ENCODE data around the gene LYSET. TPM values are rescaled to one million over a fixed set of nuclear protein-coding genes. Genes with fewer than 3 reads are reported as not detected.
"Not testable (repeated sequence)": the region's sequence is repeated elsewhere in the genome, so short reads cannot be mapped to it uniquely, and the experiment has no call there.

LYSET gene
- total and polyA plus RNA-seq, 4 donors: 11.6 to 32.8 (median 24.5) TPM

DNA sequence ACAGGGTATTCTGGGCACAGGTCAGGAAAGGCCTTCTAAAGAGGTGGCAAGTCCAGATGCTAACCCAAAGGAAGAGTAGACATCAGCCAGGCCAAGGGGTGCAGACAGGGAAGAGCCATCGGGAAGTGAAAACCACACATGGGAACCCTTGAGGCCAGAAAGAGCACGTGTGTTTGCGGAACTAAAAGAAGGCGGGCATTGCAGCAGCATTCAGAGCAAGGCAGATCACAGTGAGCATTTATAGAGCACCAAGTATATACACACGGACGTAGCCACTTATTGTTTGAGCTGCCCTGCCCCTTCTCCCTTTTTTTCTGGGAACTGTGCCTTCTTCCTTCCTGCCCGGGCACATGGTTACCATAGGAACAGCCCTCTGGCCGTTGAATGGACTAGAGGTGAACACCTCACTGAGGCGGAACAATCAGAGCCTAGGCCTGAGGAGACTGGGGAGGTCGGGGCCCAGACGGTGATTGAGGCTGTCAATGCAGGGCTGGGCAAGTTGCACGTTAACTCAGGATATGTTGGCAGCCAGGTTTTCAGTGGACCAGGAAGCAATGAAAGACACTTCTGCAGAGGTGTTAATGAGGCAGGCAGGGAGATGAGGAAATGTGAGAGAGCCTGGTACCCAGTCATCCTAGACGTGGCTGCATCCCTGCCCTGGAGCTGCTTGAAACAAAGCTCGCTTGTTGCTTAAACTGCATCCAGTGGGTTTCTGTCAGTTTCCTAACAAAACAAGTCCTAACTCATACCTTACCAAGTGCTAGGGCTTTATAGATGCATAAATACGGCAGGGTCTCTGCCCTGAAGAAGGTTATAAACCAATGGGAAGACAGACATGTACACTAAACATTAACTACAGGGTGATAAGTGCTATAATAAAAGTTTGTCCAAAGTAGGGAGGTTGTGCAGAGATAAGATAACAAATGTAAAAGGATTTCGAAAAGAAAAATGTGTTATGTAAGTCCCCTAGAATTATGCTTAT is 34.6 kb upstream of the LYSET start:
- Histone ChIP-seq H3K9me3 (ENCODE audit: control insufficient read depth, insufficient read depth, low read length) (no peaks in the 10 kb centered on the region), H3K36me3 (ENCODE audit: control insufficient read depth, insufficient read depth, low read length) (no peaks in the 10 kb centered on the region), H3K27ac (ENCODE audit: low read depth, low read length) (no peak overlapping the region), H3K4me1 (ENCODE audit: control insufficient read depth, insufficient read depth, low read length) (peaks cover 4% of the 10 kb centered on the region), H3K27me3 (ENCODE audit: control insufficient read depth, insufficient read depth, low read length) (no peaks in the 10 kb centered on the region), H3K4me3 (ENCODE audit: low read depth, low read length) (no peak overlapping the region)
- DNase-seq (ENCODE audit: low read depth in 4 of 6, low spot score in 6 of 6): no peak
- 37% methylated on average over 14 of the region's 16 CpGs for WGBS (ENCODE audit: insufficient coverage)

DNA sequence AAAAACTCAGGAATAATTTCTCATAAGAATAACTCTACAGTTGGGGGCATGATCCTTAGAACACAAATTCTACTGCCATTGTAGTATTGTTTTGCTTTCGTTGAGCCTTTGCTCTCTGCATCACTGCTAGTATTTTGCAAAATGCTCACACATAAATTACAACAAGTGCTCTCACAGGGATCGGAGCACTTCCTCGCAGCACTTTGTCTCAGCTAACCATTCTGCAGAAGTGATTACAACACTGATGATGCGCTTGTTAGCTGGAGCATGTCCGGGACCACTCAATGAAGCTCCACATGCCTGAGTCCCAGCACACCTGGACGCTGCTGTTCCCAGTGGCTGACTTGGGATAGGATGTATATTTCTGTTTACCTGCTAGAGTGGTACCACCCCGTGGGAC is 32.0 kb upstream of the LYSET start:
- H3K27me3 ChIP-seq (ENCODE audit: control insufficient read depth, insufficient read depth, low read length): no peaks in the 10 kb centered on the region
- WGBS (ENCODE audit: insufficient coverage): 63% methylated on average over 4 of the region's 7 CpGs
- peaks cover 4% of the 10 kb centered on the region for H3K4me1 ChIP-seq (ENCODE audit: control insufficient read depth, insufficient read depth, low read length)
- no peak overlapping the region for H3K27ac ChIP-seq (ENCODE audit: low read depth, low read length)
- H3K9me3 ChIP-seq (ENCODE audit: control insufficient read depth, insufficient read depth, low read length): no peaks in the 10 kb centered on the region
- no peaks in the 10 kb centered on the region for H3K36me3 ChIP-seq (ENCODE audit: control insufficient read depth, insufficient read depth, low read length)
- DNase-seq (ENCODE audit: low read depth in 4 of 6, low spot score in 6 of 6): peak in 1 of 6 donors; percentile 65
- H3K4me3 ChIP-seq (ENCODE audit: low read depth, low read length): no peak overlapping the region

DNA sequence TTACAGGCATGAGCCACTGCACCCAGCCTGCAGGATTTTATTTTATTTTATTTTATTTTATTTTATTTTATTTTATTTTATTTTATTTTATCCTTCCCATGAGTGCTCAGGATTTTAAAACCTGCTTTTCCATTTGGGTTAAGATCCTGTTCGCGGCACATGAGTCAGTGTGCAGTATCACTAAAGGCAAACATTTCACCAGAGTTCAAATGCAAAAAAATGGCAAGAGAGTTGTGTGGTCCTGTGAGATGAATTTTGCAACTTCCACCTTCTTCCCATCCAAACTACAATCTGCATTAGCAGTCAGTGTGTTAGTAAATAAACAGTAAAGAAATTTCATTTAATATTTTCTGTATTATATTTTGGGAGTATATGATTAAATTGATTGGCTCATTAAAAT is 29.4 kb upstream of the LYSET start:
- peaks cover under 1% of the 10 kb centered on the region for H3K4me1 ChIP-seq (ENCODE audit: control insufficient read depth, insufficient read depth, low read length)
- DNase-seq (ENCODE audit: low read depth in 4 of 6, low spot score in 6 of 6): no peak
- no peaks in the 10 kb centered on the region for H3K9me3 ChIP-seq (ENCODE audit: control insufficient read depth, insufficient read depth, low read length)
- no CpG with 5 or more reads among the region's 2 CpGs for WGBS (ENCODE audit: insufficient coverage)
- H3K27ac ChIP-seq (ENCODE audit: low read depth, low read length): no peak overlapping the region
- no peaks in the 10 kb centered on the region for H3K27me3 ChIP-seq (ENCODE audit: control insufficient read depth, insufficient read depth, low read length)
- H3K4me3 ChIP-seq (ENCODE audit: low read depth, low read length): no peak overlapping the region
- H3K36me3 ChIP-seq (ENCODE audit: control insufficient read depth, insufficient read depth, low read length): no peaks in the 10 kb centered on the region

DNA sequence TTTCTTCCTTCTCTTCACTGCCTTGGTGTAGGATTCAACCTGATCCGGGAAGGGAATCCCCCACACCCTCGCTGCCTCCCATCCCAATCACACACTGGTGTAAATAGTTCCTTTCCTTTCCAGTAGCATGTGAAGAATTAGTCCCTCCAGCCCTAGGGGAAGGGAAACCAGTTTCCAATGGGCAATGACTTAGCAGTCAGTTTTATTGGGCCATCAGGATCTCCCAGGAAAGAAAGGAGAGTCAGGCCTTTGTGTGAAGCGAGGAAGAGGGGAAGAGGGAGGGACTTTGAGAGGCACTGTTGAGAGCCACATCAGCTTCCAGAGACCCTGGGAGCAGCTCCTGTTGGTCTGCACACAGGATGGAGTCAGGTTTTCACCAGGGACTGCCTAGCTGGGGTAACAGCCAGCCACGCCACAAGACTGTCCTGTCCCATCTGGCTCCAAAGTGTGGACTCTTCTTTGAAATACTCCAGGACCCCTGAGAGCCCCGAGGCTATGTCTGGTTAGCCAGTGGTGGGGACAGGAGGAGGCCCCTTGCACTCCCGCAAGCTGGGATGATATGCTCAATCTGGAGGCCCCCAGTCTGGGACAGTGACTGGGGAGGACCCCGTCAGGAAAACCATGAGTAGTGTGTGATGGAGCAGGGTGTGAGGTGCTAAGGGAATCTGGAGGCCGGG is 28.3 kb upstream of the LYSET start:
- H3K36me3 ChIP-seq (ENCODE audit: control insufficient read depth, insufficient read depth, low read length): no peaks in the 10 kb centered on the region
- 74% methylated on average over 6 of the region's 8 CpGs for WGBS (ENCODE audit: insufficient coverage)
- H3K27me3 ChIP-seq (ENCODE audit: control insufficient read depth, insufficient read depth, low read length): no peaks in the 10 kb centered on the region
- DNase-seq (ENCODE audit: low read depth in 4 of 6, low spot score in 6 of 6): no peak
- H3K4me1 ChIP-seq (ENCODE audit: control insufficient read depth, insufficient read depth, low read length): no peaks in the 10 kb centered on the region
- no peak overlapping the region for H3K27ac ChIP-seq (ENCODE audit: low read depth, low read length)
- no peaks in the 10 kb centered on the region for H3K9me3 ChIP-seq (ENCODE audit: control insufficient read depth, insufficient read depth, low read length)
- no peak overlapping the region for H3K4me3 ChIP-seq (ENCODE audit: low read depth, low read length)

DNA sequence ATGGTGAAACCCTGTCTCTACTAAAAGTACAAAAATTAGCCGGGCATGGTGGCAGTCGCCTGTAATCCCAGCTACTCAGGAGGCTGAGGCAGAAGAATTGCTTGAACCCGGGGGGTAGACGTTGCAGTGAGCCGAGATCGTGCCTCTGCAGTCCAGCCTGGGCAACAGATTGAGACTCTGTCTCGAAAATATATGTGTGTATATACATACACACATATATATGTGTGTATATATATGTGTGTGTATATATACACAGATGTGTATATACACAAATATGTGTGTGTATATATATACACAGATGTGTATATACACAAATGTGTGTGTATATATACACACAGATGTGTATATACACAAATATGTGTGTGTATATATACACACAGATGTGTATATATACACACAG is 26.8 kb upstream of the LYSET start:
- 100% methylated on average over 2 of the region's 7 CpGs for WGBS (ENCODE audit: insufficient coverage)
- not testable (repeated sequence) for DNase-seq (ENCODE audit: low read depth in 4 of 6, low spot score in 6 of 6); H3K27me3 ChIP-seq (ENCODE audit: control insufficient read depth, insufficient read depth, low read length); H3K4me1 ChIP-seq (ENCODE audit: control insufficient read depth, insufficient read depth, low read length); H3K4me3 ChIP-seq (ENCODE audit: low read depth, low read length); H3K27ac ChIP-seq (ENCODE audit: low read depth, low read length); H3K36me3 ChIP-seq (ENCODE audit: control insufficient read depth, insufficient read depth, low read length); H3K9me3 ChIP-seq (ENCODE audit: control insufficient read depth, insufficient read depth, low read length)

GRCh38 chr14:93159625-93160352 is 25.3 kb upstream of the LYSET start:
- not testable (repeated sequence) for H3K27me3 ChIP-seq (ENCODE audit: control insufficient read depth, insufficient read depth, low read length); H3K4me1 ChIP-seq (ENCODE audit: control insufficient read depth, insufficient read depth, low read length); H3K4me3 ChIP-seq (ENCODE audit: low read depth, low read length); DNase-seq (ENCODE audit: low read depth in 4 of 6, low spot score in 6 of 6); H3K36me3 ChIP-seq (ENCODE audit: control insufficient read depth, insufficient read depth, low read length); H3K27ac ChIP-seq (ENCODE audit: low read depth, low read length); H3K9me3 ChIP-seq (ENCODE audit: control insufficient read depth, insufficient read depth, low read length)
- WGBS (ENCODE audit: insufficient coverage): no CpG with 5 or more reads among the region's 5 CpGs

- Histone ChIP-seq H3K9me3 (ENCODE audit: control insufficient read depth, insufficient read depth, low read length) (no peaks in the 10 kb centered on the region), H3K36me3 (ENCODE audit: control insufficient read depth, insufficient read depth, low read length) (no peaks in the 10 kb centered on the region), H3K4me1 (ENCODE audit: control insufficient read depth, insufficient read depth, low read length) (no peaks in the 10 kb centered on the region), H3K27me3 (ENCODE audit: control insufficient read depth, insufficient read depth, low read length) (no peaks in the 10 kb centered on the region), H3K4me3 (ENCODE audit: low read depth, low read length) (no peak overlapping the region), H3K27ac (ENCODE audit: low read depth, low read length) (no peak overlapping the region)
- DNase-seq (ENCODE audit: low read depth in 4 of 6, low spot score in 6 of 6): peak in 1 of 6 donors; percentile 31
- 46% methylated on average over 3 of the region's 4 CpGs for WGBS (ENCODE audit: insufficient coverage)
These were observed 24.7 kb upstream of the LYSET start for GRCh38 chr14:93160353-93160801.

GRCh38 chr14:93161411-93161940 is 23.6 kb upstream of the LYSET start:
- H3K4me3 ChIP-seq (ENCODE audit: low read depth, low read length): no peak overlapping the region
- DNase-seq (ENCODE audit: low read depth in 4 of 6, low spot score in 6 of 6): no peak
- 74% methylated on average over 4 of the region's 4 CpGs for WGBS (ENCODE audit: insufficient coverage)
- no peaks in the 10 kb centered on the region for H3K9me3 ChIP-seq (ENCODE audit: control insufficient read depth, insufficient read depth, low read length)
- H3K36me3 ChIP-seq (ENCODE audit: control insufficient read depth, insufficient read depth, low read length): no peaks in the 10 kb centered on the region
- no peaks in the 10 kb centered on the region for H3K27me3 ChIP-seq (ENCODE audit: control insufficient read depth, insufficient read depth, low read length)
- no peak overlapping the region for H3K27ac ChIP-seq (ENCODE audit: low read depth, low read length)
- H3K4me1 ChIP-seq (ENCODE audit: control insufficient read depth, insufficient read depth, low read length): no peaks in the 10 kb centered on the region

DNA sequence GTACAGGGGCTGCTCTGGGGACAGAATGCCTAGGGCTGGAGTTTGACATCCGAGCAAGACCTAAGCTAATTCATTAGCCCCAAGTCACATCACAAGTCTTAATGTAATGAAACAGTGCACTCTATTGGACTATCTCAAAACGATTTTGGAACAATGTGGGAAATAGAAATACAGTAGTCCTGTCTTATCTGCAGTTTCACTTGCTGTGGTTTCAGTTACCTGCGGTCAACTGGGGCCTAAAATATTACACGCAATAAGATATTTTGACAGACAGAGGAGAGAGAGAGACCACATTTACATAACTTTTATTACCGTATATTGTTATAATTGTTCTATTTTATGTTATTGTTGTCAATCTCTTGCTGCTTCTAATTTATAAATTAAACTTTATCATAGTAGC is 21.6 kb upstream of the LYSET start:
- no peaks in the 10 kb centered on the region for H3K36me3 ChIP-seq (ENCODE audit: control insufficient read depth, insufficient read depth, low read length)
- no peak overlapping the region for H3K4me3 ChIP-seq (ENCODE audit: low read depth, low read length)
- H3K9me3 ChIP-seq (ENCODE audit: control insufficient read depth, insufficient read depth, low read length): no peaks in the 10 kb centered on the region
- DNase-seq (ENCODE audit: low read depth in 4 of 6, low spot score in 6 of 6): no peak
- no peak overlapping the region for H3K27ac ChIP-seq (ENCODE audit: low read depth, low read length)
- WGBS (ENCODE audit: insufficient coverage): no CpG with 5 or more reads among the region's 5 CpGs
- H3K4me1 ChIP-seq (ENCODE audit: control insufficient read depth, insufficient read depth, low read length): no peaks in the 10 kb centered on the region
- no peaks in the 10 kb centered on the region for H3K27me3 ChIP-seq (ENCODE audit: control insufficient read depth, insufficient read depth, low read length)
